Activated CD8-positive, alpha-beta memory T cell treated with anti-CD3 and anti-CD28 coated beads, Interleukin-2, amount 50 U/mL, for 1 hour (primary cell): ENCODE data around the gene TYMS.
A peak's percentile ranks its signal among the peaks of the same experiment; 100 is the strongest.
"Not testable (repeated sequence)": the region's sequence is repeated elsewhere in the genome, so short reads cannot be mapped to it uniquely, and the experiment has no call there.

Experiments
- DNase-seq: peaks from one replicate; pipeline ENCODE4 v3.0.0-alpha.2; 2020; ENCODE audit errors: extremely low read depth

TYMS gene

DNA sequence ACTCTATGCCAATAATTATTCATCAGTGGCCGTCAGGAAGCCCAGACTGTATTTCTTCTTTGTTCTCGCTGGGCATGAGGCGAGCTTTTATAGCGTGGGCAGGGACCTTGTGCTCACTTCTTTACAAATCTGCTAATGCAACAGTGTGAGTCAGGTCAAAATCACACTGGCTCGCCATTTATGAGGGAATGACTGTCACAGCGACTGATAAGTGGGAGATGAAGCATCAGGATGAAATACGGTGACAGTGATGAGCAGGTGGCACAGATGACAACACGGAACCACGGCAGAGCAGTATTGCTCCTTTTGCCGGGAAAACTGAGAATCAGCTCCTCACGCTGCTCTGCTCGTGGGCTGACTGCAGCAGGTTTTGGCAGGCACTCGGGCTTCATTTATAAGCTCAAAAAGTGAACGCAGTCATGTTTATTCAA, 20.5 kb downstream of the TYMS start:
- DNase-seq, result no peak

DNA sequence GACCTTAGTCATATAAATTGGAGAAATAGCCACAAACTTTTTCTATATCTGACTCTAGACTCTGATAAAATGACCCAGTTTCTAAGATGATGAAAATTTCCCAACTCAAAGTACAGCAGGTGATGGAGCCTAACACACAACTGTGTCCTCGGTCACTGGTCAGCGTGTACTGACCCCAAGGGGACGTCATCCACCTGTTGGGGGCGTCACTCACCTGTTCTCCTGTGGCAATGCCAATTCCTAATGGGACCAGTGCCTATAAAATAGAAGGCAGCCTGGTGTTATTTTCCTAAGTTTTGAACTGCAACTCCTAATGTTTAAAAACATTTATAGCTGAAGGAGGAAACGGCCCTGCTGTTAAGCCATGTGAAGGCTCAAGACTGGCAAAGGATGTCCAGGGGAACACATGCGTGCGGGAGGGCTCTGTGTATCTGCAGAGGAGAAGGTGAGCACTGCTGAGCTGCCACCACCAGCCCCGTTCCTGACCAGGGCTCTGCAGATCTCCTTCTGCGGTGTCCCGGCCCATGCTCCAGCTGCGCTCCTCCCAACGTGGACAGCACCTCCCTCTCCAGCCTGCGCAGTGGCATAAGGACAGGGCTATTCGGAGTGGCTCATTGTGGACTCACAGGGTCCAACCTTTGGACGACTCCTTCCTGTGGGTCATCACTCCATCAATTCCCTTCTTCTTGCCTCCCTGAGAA, 21.2 kb downstream of the TYMS start:
- no peak for DNase-seq

DNA sequence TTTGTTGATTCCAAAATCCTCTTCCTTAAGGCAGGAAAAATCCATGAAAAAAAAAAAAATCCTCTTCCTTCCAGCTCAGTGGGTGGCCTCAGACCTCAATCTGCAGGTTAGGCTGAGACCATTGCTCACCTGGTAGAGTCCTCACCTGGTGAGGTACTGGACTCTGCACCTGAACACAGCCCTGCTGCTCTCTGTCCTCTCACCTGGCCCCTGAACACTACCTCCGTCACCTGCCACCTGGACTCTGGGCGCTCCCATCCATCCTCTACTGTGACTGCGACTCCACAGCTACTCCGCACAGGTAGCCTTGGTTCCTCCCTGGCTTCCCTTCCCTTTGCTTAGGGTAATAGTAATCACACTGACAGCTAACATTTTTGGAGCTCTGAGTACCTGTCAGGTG, 22.1 kb downstream of the TYMS start:
- DNase-seq, result no peak

DNA sequence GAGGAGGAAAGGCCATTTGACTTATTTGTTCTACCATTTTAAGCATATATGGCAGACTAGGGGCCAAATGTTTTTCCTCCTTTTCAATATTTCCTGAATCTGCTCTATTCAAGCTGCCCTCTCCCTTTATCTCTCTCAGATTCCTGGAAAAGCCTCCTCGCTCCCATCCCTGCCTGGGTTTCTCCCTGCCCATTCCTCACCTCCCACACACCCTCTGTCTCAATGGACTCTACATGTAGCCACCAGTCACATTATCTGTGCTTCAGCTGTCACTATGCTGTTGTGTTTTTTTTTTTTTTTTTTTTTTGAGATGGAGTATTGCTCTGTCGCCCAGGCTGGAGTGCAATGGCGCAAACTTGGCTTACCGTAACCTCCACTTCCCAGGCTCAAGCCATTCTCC, 22.9 kb downstream of the TYMS start:
- DNase-seq, result no peak

DNA sequence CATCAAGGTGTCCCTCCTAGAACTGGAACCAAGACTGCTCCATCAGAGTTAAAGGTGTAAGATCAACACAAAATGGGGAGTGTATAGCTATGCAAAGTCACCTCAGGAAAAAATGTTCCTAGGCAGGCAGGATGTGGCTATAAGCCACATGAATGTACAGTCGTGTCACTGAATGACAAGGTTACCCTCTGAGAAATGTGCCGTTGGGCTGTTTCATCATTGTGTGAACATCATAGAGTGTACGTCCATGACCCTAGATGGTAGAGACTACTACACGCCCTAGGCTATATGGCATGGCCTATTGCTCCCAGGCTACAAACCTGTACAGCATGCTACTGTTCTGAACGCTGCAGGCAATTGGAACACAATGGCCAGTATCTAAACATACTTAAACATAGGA, 24.5 kb downstream of the TYMS start:
- peak; percentile 3 for DNase-seq

DNA sequence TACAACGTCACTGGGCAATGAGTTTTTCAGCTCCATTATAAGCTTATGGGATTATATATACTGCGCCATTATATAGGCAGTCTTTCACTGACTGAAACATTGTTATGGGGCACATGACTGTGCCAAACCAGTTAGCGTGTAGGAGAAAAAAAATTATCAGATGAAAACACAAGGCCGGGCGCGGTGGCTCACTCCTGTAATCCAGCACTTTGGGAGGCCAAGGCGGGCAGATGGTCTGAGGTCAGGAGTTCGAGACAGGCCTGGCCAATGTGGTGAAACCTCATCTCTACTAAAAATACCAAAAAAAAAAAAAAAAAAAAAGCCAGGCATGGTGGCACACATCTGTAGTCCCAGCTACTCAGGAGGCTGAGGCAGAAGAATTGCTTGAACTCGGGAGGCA, 25.0 kb downstream of the TYMS start:
- not testable (repeated sequence) for DNase-seq

DNA sequence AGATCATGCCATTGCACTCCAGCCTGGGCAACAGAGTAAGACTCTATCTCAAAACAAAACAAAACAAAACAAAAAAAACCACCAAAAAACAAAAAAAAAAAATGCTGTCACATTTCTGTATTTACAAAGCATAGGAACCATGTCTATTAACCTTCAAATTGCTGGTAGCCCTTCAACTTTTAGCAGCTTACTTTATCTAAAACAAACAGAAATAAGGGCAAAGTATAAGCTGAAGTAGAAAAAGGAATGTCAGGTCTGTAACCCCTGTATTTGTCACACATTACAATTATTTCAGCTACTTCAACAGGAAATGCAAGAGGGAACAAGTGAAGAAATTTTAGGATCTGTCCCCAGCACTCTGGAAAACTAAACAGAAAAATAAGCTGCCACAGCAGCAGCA, 25.4 kb downstream of the TYMS start:
- DNase-seq, result no peak

DNA sequence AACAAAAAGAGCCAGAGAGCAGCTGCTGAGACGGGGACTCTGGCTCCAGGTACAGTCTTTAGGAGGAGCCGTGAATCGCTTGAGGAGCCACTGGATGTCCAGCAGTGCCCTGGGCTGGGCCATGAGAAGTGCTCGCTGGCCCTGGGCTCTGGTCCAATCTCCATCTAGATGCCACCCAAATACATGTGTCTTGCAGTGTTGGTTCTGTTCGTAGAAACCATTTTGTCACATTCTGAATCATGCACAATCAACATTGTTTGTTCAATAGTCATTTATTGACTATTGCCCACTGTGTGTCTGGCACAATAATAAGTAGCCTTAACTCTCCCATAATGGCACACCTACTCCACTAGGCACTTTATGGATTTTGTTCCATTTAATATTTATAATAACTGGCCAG, 26.1 kb downstream of the TYMS start:
- DNase-seq, result no peak

DNA sequence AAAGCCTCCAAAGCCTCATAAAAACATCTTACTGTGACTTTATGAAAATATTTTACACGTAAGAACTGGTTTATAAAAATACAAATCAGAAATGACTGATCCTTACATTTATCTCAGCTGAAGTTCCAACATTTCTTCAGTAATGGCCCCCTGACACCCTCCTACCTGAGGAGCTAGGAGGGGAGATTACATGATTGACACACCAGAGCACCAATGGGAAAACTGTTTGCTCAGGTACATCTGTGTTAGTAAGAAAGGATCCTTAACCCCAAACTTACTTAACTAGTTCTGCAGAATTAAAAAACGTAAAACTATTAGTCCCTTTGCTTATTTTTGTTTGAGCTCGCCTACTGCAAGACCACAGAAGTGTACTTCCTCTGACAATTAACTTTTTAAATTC, 28.0 kb downstream of the TYMS start:
- DNase-seq, result no peak

DNA sequence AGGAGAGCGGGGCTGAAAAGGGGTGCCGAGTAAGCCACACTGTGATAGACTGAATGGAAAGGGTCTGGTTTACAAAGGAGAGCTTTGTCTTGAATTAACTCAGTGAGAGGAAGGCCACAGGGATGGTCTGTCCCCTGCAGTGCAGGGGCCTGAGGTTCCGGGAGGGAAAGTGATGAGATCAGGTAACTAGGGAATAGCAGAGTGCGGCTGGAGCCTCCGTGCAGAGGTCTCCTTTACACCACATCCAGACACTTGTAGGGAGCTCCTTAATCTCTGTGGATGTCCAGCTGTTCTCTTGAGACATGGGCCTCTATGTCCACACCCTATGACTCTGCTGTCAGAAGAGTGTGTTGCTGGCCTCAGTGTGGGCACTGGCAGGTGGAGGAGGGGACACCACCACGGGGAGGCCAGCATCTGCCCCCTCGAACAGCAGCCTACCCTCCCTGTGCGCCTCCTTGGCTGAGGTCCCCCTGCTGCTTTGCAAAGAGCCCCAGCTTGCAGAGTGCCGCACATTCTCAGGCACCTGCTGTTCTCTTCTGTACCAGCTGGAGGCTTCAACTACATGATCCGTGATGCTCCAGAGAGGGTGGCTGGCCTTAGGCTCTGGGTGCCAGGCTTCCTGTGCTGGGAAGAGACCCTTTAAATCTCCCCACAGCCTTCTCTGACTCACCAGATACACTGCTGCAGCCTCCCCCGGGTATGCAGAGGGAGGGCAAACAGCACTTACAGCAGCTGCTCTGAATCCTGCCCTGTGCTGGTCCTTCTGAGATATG, 29.1 kb downstream of the TYMS start:
- no peak for DNase-seq

DNA sequence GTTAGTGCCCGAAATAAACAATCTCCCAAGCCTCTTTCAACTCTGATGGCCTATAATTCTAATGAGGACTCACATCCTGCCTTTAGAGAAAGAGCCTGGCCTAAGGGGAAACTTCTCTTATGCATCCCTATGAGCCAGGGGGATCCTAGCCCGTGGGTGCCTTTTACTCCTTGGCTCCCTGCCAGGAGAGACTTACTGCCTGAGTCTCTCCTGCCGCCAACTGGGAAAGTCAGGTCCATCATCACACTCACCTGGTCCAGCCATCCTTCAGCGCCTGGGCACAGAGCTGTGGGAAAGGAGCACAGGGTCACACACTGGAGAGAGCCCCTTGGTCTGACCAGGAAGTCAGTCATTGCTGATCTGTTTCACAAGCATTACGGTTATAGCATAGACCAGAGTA, 30.9 kb downstream of the TYMS start:
- DNase-seq, result no peak

DNA sequence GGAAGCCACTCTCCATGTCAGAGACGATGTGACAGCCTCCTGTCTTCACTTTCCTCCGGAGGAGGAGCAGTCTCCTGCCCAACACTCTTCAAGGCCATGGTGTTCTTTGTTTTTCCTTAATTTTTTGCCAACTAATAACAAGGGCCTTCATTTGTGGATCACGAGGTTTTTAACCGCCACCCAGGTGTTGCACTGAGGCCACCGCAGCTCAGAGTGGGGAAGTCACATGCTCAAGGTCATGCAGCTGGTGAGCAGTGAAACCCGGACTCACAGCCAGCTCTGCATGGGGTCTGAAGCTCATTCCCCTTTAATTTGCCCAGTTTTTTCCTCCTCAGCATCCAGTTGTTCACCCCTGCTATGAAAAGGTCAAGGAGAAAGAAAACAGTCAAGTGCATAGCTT, 35.4 kb downstream of the TYMS start:
- DNase-seq, result no peak

DNA sequence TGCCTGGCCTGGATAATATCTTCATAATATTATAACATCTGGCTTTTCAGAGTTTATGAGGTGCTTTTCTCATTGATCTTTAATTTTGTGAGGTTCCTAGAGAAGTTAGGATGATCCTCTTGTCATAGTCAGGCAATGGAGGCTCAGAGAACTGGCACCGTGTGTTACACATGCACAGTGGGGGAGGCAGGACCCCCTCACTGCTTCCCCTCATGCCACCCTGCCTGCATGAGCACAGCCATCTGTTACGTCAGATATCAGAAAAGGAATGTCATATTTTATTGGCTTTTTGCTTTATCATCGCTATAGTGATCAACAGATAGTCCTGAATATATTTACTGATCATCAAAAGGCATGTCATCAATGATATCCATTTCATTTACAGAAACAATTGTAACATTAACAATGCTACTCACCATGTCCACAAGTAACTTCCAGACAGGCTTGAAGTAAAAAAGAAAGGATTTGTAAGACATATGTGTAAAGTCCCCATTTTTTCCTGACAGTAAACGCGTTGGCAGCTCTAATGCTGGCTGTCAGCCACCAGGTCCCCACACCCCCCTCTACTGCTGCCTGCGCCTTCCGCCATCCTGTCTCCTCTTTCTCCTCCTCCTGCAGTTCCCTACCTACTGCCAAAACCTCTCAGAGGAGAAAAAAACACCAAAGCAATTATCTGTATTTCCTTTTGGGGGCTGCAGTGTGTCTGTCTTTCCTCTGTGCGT, 36.2 kb downstream of the TYMS start:
- no peak for DNase-seq

DNA sequence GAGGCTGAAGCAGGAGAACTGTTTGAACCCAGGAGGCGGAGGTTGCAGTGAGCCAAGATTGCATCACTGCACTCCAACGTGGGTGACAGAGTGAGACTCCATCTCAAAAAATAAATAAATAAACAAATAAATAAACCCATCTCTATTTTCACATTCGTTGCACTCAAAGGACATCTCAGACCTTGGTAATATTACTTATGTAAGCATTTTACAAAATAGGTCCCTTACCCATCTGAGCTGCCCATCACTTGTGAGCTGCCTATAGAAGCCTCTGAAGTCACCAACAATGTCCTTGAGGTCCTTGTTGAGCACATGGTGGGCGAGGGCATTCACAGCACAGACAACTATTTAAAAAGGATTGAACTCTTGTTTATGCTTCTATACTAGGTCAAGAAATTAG, 39.6 kb downstream of the TYMS start:
- DNase-seq, result no peak

DNA sequence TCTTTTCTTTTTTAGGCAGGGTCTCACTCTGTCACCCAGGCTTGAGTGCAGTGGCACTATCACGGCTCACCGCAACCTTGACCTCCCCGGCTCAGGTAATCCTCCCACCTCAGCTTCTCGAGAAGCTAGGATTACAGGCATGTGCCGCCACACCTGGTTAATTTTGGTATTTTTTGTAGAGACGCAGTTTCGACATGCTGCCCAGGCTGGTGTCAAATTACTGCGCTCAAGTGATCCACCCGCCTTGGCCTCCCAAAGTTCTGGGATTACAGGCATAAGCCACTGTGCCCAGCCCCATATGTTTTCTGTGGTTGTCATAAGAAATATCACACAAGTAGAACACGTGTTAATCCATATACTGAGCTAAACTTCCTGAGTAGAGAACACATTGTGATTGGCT, 40.3 kb downstream of the TYMS start:
- DNase-seq, result no peak

DNA sequence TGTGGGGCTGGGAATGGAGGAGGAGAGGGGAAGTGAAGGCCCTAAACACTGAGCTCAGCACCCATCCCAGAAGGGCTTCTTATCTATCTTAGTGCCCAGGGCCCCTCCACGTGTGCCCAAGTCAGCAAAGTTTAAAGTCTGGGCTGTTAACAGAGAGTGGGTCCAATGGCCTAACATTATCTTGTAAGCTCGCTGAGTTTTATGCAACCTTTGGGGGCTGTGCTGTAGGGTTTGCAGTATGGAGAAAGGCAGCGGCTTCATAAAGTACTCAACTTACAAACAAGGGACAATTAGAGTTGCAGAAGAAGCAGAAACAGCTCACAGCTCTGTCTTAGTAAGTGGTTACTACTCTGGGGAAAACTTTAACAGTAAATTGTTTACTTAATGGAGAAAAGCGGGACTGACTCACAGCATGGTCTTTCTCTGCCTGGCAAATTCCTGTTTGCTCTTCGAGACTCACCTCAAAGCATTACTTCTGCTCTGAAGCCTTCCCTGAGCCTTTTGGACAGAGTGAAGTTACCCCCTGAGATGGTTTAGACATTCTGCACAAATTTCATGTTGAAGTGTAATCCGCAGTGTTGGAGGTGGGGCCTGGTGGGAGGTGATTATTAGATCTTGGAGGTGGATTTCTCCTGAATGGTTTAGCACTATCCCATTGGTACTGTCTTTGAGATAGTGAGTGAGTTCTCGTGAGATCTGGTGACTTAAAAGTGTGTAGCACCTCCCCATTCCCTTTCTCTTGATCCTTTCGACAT, 45.9 kb downstream of the TYMS start:
- no peak for DNase-seq

DNA sequence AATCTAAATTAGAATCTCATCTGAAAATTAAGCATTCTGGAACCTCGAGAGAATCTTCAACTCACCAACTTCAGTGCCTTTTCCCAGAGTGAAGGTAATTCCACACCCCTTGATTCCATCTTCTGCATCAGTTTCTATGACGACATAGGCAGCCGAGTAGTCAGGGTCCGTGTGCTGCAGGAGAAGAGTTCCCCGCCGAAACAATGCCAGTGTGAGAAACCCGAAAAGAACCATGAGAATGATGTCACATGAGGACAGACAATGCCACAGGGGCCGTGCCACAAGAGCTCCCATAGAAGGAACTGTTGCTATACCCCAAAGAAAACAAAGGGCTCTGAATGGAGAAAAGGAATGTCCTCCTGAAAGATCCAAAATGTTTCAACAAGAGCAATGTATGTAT, 49.0 kb downstream of the TYMS start:
- no peak for DNase-seq

DNA sequence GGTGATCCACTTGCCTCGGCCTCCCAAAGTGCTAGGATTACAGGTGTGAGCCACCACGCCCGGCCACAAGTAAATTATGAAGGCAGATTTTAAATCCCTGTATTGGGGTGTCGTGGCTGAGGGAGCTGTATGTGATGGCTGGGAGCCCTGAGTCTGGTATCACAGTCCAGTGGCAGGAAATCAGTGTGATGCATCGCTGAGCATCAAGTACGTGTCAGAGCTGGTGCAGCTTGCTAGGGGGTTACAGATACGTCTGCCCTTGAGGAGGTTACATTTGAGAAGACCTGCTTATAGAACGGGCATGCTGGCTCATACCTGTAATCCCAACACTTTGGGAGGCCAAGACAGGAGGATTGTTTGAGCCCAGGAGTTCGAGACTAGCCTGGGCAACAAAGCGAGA, 50.6 kb downstream of the TYMS start:
- DNase-seq, result no peak

DNA sequence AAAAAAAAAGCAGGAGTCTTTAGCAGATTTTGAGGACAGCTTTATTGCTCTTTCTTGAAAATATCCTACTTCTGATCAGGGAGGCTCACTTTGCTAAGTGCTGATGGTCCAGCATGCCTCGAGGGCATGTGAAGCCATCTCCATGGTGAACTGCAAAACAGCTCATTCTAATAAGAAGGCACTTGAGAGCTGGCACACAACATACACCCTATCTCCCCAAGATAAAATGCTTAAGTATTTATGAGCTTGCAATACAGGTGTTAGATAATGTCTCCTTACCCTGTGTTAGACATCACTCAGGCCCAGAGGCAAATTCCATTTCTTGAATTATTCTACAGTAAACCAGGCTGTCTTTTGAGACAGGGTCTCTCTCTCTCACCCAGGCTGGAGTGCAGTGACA, 52.3 kb downstream of the TYMS start:
- DNase-seq, result no peak

DNA sequence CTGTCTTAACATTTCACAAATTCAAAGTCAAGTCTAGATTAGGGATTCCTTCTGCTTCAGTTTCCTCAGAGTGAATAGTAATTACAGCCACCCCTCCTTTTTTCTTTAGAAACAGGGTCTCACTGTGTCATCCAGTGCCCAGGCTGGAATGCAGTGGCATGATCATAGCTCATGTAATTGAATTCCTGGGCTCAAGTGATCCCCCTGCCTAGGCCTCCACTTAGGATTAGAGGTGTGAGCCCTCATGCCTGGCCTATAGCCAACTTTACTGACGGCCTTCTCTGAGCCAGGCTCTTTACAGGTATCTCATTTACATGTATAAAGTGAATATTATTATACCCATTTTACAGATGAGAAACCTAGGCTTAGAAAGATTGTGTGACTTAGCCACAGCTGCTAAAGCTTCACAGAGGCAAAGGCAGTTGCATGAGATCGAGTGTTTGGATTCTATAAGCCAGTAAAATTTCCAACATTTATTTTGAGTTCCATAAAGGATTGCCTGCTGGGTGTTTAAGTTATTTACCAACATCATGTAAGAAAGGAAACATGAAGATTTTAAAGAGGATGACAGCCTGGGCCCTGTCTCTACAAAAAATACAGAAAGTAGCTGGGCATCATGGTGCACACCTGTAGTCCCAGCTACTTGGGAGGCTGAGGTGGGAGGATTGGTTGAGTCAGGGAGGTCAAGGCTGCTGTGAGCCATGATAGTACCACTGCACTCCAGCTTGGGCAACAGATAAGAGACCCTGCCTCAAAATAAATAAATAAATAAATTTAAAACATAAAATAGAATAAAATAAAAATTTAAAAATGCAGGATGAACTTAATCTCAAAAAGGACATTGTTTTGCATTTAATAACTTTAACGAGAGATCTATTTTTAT, 53.2 kb downstream of the TYMS start:
- no peak for DNase-seq

DNA sequence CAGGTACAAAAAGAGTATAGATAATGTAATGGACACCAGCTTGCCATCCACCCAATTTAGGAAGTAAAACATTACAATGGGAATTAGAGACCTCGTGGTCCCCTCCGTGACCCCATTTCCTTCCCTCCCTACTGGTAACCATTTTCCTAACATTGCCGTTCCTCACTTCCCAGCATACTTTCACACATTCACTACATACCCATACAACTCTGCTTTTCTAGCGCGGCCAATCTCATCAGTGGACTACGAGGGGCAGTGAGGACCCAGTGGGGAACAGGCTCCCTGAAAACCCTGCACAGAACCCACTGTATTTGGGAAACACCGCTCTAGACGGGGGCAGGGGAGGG, 53.8 kb downstream of the TYMS start:
- no peak for DNase-seq
